ENCODE results near the gene GPRC5D.

GRCh38 chr12:12898136-12898717, 53.7 kb downstream of the GPRC5D start:
- TF ChIP-seq, protein P1, sequence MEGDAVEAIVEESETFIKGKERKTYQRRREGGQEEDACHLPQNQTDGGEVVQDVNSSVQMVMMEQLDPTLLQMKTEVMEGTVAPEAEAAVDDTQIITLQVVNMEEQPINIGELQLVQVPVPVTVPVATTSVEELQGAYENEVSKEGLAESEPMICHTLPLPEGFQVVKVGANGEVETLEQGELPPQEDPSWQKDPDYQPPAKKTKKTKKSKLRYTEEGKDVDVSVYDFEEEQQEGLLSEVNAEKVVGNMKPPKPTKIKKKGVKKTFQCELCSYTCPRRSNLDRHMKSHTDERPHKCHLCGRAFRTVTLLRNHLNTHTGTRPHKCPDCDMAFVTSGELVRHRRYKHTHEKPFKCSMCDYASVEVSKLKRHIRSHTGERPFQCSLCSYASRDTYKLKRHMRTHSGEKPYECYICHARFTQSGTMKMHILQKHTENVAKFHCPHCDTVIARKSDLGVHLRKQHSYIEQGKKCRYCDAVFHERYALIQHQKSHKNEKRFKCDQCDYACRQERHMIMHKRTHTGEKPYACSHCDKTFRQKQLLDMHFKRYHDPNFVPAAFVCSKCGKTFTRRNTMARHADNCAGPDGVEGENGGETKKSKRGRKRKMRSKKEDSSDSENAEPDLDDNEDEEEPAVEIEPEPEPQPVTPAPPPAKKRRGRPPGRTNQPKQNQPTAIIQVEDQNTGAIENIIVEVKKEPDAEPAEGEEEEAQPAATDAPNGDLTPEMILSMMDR (IDR thresholded peaks at IDR 0.05), result no peak
- no peak for TF ChIP-seq POLR2A (IDR thresholded peaks at IDR 0.05)
